Activated naive CD4-positive, alpha-beta T cell treated with anti-CD3 and anti-CD28 coated beads, Interleukin-2, amount 50 U/mL, for 16 hours (primary cell): ENCODE measurements around the gene ADCY4.

ENCODE experiments used
- DNase-seq: peaks from one replicate; pipeline ENCODE4 v3.0.0-alpha.2; 2020

Gene ADCY4

GRCh38 chr14:24293525-24293924 is 41.3 kb downstream of the ADCY4 start:
- DNase-seq, result no peak

- no peak for DNase-seq
These were observed 42.6 kb downstream of the ADCY4 start for GRCh38 chr14:24292118-24292807.

GRCh38 chr14:24291446-24292117 is 43.3 kb downstream of the ADCY4 start:
- DNase-seq, result no peak

GRCh38 chr14:24290746-24291145 is 44.1 kb downstream of the ADCY4 start:
- DNase-seq, result no peak

GRCh38 chr14:24289649-24290280 is 45.1 kb downstream of the ADCY4 start:
- DNase-seq, result peak; percentile 44

GRCh38 chr14:24286996-24287395 is 47.9 kb downstream of the ADCY4 start:
- DNase-seq, result no peak

- DNase-seq, result no peak
These were observed 49.5 kb downstream of the ADCY4 start for GRCh38 chr14:24285351-24285750.

- no peak for DNase-seq
These were observed 50.3 kb downstream of the ADCY4 start for GRCh38 chr14:24284501-24285035.

GRCh38 chr14:24283796-24284460 is 50.9 kb downstream of the ADCY4 start:
- DNase-seq, result no peak

- DNase-seq, result no peak
These were observed 52.1 kb downstream of the ADCY4 start for GRCh38 chr14:24282736-24283135.

GRCh38 chr14:24281636-24282035 is 53.2 kb downstream of the ADCY4 start:
- no peak for DNase-seq

- DNase-seq, result no peak
These were observed 53.9 kb downstream of the ADCY4 start for GRCh38 chr14:24280797-24281460.

- DNase-seq, result peak; percentile 61
These were observed 55.3 kb downstream of the ADCY4 start for GRCh38 chr14:24279301-24280186.

- no peak for DNase-seq
These were observed 56.4 kb downstream of the ADCY4 start for GRCh38 chr14:24278424-24278823.

GRCh38 chr14:24277606-24278321 is 57.1 kb downstream of the ADCY4 start:
- peak; percentile 25 for DNase-seq

- no peak for DNase-seq
These were observed 57.8 kb downstream of the ADCY4 start for GRCh38 chr14:24277071-24277470.

GRCh38 chr14:24274101-24274543 is 60.7 kb downstream of the ADCY4 start:
- peak; percentile 56 for DNase-seq

GRCh38 chr14:24273422-24273998 is 61.4 kb downstream of the ADCY4 start:
- DNase-seq, result no peak

- DNase-seq, result no peak
These were observed 62.4 kb downstream of the ADCY4 start for GRCh38 chr14:24272467-24272866.

GRCh38 chr14:24271834-24272263 is 63.0 kb downstream of the ADCY4 start:
- no peak for DNase-seq
